Placental epithelial cell (primary cell): ENCODE results near the gene CRTC2. TPM values are rescaled to one million over a fixed set of nuclear protein-coding genes. Genes with fewer than 3 reads are reported as not detected.

ENCODE experiments used
- small RNA-seq: library from RNA; depleted of rRNA; stranded (forward); fragments of <200 nt; gene quantifications from one replicate; pipeline ENCODE3, GENCODE V24; 2012
- total RNA-seq: library from RNA; depleted of rRNA; stranded (reverse); fragments of >200 nt; gene quantifications from 2 replicates; pipeline ENCODE4 v1.2.3, GENCODE V29; 2012

CRTC2 gene, protein sequence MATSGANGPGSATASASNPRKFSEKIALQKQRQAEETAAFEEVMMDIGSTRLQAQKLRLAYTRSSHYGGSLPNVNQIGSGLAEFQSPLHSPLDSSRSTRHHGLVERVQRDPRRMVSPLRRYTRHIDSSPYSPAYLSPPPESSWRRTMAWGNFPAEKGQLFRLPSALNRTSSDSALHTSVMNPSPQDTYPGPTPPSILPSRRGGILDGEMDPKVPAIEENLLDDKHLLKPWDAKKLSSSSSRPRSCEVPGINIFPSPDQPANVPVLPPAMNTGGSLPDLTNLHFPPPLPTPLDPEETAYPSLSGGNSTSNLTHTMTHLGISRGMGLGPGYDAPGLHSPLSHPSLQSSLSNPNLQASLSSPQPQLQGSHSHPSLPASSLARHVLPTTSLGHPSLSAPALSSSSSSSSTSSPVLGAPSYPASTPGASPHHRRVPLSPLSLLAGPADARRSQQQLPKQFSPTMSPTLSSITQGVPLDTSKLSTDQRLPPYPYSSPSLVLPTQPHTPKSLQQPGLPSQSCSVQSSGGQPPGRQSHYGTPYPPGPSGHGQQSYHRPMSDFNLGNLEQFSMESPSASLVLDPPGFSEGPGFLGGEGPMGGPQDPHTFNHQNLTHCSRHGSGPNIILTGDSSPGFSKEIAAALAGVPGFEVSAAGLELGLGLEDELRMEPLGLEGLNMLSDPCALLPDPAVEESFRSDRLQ
- 7.9 and 15.3 TPM in 2 replicates for total RNA-seq

DNA sequence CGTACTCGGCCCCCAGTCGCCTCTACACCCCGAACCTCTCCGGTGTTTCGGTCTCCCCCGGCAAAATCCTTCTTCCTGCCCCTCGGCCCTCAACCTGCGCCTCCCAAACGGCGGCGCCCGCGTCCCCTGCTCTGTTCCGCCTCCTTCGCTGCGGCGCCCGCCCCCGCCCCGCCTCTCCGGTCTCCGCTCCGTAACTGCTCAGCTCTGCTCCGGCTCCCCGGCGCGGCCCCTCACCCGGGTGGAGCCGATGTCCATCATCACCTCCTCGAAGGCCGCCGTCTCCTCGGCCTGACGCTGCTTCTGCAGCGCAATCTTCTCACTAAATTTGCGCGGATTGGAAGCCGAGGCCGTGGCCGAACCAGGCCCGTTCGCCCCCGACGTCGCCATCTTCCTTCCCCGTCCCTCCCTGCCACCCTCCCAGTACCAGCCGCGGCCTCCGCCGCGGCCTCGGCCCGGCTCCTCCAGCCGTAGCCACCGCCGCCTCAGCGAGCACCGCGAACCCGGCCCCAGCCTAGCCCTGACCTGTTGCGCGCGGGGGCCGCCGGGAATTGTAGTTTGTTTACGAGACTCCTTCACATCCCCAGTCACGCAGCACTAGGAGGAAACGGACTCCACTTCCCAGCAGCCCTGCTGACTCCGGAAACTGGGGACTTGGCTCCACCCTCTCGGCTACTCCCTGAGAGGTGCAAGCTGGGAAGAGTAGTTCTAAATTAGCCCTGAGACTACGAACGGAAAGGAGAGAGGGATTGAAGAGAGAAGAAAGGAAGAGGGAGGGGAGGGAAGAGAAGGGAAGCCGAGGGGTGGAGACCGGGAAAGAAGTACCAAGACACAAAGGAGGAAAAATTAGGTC lies at the start of gene CRTC2:
Gene CRTC2, minus strand, starts transcription at position 502 of the 850 bp plus-strand sequence. Its CDS starts 115 bp downstream, at position 387.

DNA sequence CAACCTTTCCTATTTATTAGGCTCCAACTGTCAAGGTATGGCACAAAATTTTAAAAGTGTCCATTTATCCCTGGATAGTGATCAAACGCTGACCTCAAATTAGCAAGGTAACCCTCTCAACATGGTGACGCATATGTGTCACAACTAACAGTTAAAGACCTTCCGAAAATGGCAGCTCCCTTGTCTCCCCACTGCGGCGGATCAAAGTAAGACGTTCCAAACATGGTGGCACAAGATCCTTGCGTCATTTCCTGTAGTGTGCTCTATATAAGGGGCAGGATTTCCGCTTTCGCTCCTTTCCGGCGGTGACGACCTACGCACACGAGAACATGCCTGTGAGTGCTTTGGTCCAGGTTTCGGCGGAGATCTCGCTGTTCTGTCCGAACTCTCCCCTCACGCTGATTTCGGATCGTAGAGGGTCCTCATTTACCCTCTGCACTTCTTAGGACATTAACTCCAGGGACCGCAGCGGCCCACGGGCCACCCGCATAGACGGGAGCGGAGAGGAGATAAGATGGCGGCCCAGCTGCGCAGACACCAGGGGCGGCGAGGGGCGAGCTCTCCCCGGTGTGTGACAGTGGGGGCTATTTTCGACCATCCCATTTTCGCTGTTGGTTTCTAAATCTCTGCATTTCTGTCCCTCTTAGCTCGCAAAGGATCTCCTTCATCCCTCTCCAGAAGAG lies 32.2 kb upstream of the CRTC2 start, which contains the start of gene RPS27:
Gene RPS27, plus strand, starts transcription at position 295 of the 683 bp plus-strand sequence. Its CDS starts 35 bp downstream, at position 330.

DNA sequence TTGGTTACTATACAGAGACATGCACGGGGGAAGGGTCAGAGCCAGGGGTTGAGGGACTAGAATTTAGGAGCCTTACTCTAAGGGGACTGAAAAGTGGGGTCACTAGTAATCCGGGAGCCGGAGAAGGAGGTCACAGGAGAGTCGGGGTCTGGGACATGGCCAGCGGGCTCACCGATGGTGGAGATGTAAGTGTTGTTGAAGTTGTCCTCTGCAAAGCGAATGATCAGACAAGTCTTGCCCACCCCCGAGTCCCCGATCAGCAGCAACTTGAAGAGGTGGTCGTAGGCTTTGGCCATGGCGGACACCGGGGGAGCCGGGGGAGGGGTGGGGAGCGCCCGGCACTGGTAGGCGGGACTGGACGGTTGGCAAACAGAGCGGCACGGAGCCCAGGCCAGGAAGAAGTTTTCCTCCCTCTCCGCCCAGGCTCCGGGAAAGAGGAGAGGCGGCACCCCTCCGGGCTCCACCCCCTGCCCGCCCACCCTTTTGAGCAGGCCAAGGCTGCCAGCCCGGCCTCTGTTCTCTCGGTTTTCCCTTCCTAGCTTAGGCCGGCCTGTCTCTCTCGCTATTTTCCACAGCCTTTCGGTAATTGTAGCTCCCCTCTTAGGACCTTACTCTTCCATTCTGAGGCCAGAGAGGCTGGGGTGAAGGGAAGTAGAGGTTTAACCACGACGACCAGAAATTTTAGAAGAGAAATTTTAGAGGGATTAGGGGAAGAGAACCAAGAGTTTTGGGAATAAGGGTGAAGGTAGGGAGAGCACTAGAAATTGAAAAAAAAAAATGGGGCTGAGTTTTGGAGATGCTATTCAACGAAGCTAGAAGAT lies 27.7 kb upstream of the CRTC2 start, which contains the start of gene RAB13:
Gene RAB13, minus strand, starts transcription at position 399 of the 821 bp plus-strand sequence. Its CDS starts 103 bp downstream, at position 296.

DNA sequence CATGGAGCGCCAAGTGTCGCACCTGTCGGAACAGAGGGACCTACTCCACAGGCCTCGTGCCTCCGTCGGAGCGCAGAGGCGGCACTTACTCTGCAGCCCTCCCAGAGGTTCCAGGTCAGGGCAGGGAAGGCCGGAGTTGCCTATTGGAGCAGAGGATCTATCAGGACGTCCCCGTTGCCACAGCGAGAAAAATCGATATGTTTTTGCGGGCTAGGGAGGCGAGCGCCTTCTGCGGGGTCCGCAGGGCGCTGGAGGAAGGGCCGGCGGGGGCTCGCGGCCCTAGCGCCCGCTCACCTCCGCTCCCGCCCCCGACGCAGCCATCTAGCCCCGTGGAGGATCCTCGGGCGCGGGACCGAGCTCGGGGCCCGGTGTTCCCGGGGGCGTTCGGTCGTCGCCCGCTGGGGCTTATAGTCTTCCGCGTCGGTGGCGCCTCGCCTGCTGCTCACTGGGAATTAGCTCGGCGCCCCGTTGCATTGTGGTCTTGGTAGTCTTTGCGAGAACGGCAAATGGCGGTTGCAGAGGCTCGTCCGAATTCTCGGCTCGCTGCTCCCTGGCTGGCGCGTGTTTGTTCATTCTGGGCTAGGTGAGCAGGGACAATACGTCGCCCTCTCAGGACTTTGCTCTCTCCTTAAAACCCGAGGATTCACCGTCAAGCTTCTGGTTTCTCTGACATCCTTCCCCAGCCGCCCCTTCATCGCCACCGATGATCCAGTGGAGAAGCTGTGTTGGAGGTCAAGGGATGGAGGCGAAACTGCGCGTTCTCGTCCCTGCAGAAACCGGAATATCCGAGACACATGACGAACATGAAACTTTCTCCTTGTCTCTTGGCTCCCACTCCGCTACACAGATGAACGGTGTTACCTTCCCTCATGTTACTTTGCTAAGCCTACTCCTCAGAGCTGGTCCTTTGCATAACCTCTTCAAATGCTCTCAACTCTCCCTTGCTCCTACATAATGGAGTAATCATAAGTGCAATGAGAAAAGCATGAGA lies 19.1 kb upstream of the CRTC2 start, which contains the start of gene JTB:
Gene JTB, minus strand, starts transcription at position 425 of the 991 bp plus-strand sequence. Its CDS starts 422 bp downstream, at position 3.

DNA sequence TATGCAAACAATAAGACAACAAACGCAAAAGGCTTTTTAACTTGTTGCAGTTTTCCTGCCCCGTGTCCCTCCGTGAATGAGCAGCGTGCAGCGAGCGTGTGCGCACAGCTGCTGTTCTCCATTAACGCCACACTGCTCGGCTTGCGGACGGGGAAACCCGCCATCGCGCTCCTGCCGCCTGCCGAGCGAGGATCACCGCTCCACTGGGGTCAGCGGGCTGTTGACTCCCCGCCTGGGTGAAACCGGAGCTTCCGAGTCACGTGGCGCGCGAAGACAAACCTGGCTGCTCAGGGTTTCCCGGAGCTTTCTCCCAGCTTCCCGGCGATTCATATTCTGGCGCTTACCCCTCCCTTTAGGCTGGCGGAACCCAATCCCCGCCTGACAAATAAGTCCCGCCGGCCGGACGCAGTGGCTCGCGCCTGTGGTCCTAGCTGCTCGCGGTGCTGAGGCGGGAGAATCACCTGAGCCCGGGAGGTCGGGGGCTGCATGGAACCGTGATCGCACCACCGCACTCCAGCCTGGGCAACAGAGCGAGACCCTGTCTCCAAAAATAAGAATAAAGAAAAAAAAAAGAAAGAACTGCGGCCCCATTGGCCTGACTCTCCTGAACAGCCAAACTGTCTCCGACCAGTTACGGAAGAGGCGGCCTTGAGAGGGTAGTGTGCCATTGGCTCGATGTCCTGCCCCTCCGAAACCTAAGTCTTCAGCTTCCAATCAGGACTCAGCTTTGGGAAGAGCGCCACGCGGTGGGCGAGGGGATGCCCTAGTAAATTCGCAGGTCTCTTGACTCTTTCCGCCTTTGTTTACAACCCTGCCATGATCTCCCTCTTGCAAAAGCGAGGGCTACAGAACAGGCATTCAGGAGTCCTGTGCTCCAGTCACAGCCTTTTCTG lies 8.9 kb upstream of the CRTC2 start, which contains the start of gene CREB3L4:
Gene CREB3L4, plus strand, starts transcription at position 796 of the 893 bp plus-strand sequence. CDS start 624 bp downstream, outside the sequence.

DNA sequence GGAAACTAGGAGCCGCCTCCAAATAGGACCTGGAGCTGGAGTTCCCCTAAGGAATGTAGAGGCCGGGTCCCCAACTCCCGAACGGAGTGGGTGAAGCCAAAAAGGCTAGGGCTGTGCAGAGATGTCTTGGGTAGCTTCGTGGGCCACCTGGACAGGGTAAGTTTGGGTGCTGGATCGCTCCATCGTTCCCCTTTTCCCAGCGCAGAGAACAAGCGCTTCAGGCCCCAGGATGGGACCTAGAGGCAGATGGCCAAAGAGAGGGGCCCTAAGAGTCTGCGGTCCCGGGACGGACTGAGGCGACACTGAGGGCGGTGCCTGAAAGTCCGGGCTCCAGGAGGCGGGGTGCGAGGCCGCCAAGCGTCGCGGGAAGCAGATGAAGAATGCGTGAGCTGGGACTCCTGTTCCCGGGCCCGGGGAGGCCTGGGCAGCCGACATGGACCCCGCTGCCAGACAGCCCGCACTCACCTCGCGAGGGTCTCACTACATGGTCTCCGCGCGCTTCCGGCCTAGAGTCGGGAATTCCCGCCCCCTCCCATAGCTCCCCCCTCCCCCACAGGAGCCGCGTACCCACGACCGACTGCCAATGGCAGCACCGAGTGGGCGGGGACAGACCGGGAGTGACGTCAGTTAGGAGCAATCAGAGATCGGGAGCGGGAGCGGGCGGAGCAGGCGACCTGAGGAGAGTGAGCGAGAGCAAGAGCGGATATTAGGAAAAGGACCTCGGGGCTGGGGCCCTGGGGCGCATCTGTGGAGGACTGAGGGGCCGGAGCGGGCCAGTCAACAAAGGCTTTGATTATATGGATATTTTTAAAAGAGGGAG lies 4.8 kb upstream of the CRTC2 start, which contains the start of gene SLC39A1:
Gene SLC39A1, minus strand, starts transcription at position 508 of the 820 bp plus-strand sequence. CDS start 822 bp downstream, outside the sequence.

DNA sequence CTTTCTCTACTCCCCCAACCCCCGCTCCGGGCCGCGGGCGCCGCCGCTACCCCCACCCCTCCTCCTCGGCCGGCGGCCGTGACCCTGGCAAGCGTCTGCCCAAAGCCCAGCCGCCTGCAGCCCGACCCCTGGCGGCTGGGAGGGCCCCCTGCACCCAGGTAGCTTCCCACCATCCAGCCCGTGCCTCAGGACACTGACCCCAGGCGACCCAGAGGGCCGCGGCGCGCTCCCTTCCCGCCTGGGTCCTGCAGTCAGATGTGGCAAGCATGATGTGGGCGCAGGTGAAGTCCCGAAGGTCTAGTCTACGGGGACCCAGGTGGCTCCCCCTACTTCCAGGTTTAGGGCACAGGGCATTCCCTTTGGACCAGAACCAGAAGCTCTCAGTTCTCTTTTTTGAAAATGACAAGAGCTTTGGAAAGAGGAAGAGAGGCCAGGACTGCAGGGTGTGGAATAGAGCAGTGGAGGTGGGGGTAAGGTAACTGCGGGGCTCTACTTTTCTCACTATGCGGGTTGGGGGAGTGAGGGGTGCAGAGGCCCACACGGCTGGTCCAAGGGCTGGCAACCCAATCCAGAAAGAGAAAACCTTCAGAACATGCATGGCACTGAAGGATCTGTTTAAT lies 11.7 kb downstream of the CRTC2 start, which contains the start of gene DENND4B:
Gene DENND4B, minus strand, starts transcription at position 97 of the 620 bp plus-strand sequence. CDS start 2,344 bp downstream, outside the sequence.

DNA sequence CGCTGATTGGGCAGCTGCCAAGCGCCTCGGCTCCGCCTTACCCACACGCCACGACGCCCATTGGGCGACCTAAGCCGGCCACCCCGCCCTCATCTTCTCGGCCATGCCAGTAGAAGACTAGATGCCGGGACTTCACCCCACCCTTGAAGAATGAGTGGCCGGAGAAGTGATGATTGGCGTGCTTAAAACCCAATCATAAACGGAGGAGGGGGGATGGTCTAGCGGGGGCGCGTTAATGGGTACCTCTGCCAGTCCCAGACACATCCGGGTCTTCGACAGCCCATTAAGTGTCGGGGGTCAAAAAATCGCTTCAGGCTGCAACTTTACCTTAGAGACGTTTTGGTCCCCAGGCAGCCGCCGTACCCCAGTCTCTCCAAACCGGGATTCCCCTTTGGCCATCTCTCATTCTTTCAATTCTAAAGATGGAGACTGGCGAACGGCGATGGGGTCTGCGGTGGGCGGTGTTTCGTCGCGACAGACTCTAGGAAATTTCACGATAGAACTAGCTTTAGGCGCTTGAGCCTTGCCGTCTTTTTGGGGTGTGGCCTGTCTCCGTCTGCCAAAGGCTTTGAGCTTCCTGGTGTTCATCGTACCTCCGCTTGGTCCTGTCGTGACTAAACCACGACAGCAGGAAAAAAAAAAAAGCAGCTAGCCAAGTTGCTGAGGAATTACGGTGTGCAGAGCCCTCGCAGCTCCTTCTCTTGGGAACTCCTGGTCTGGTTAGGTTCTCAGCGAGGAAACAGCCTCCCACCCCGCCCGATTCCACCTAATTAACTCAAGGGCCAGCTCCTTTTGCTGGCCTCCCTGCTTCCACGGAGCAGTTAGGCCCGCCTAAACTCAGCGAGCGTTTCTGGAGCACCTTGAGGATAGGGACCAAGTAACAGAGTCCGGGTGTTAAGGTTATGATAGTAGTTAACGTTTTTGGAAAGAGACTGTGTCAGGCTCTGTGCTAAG lies 35.2 kb downstream of the CRTC2 start, which contains the start of gene GATAD2B:
Gene GATAD2B, minus strand, starts transcription at position 1 of the 954 bp plus-strand sequence. CDS start 94,625 bp downstream, outside the sequence.

Small RNA genes lying within 50 kb of the gene (small RNA-seq; reads per million reads assigned to genes)
- gene MIR6737, result not detected

Other genes starting within 250 kb of the CRTC2 start
- gene INTS3, start 230.6 kb downstream of the CRTC2 start, total RNA-seq, result 44.8 and 45.4 TPM in 2 replicates
- 23.9 and 24.5 TPM in 2 replicates for gene SLC27A3, start 183.2 kb downstream of the CRTC2 start, total RNA-seq
- 8.6 and 9.0 TPM in 2 replicates for gene GATAD2B, start 35.6 kb downstream of the CRTC2 start, total RNA-seq
- 18.4 and 27.9 TPM in 2 replicates for gene DENND4B, start 11.9 kb downstream of the CRTC2 start, total RNA-seq
- gene SLC39A1, start 4.9 kb upstream of the CRTC2 start, total RNA-seq, result 145 and 183 TPM in 2 replicates
- 8.5 and 12.6 TPM in 2 replicates for gene CREB3L4, start 9.3 kb upstream of the CRTC2 start, total RNA-seq
- gene JTB, start 19.1 kb upstream of the CRTC2 start, total RNA-seq, result 160 and 161 TPM in 2 replicates
- 34.9 and 82.1 TPM in 2 replicates for gene RAB13, start 27.7 kb upstream of the CRTC2 start, total RNA-seq
- gene RPS27, start 32.1 kb upstream of the CRTC2 start, total RNA-seq, result 948 and 4,030 TPM in 2 replicates
- gene NUP210L, start 196.5 kb upstream of the CRTC2 start, total RNA-seq, result under 0.01 TPM in 1 of 2 replicates, not detected in the other
- gene TPM3, start 233.5 kb upstream of the CRTC2 start, total RNA-seq, result 163 and 386 TPM in 2 replicates
- gene CFAP141, start 247.7 kb upstream of the CRTC2 start, total RNA-seq, result not detected in 2 replicates